ENCODE measurements around the gene POU3F3.

POU3F3 gene

DNA sequence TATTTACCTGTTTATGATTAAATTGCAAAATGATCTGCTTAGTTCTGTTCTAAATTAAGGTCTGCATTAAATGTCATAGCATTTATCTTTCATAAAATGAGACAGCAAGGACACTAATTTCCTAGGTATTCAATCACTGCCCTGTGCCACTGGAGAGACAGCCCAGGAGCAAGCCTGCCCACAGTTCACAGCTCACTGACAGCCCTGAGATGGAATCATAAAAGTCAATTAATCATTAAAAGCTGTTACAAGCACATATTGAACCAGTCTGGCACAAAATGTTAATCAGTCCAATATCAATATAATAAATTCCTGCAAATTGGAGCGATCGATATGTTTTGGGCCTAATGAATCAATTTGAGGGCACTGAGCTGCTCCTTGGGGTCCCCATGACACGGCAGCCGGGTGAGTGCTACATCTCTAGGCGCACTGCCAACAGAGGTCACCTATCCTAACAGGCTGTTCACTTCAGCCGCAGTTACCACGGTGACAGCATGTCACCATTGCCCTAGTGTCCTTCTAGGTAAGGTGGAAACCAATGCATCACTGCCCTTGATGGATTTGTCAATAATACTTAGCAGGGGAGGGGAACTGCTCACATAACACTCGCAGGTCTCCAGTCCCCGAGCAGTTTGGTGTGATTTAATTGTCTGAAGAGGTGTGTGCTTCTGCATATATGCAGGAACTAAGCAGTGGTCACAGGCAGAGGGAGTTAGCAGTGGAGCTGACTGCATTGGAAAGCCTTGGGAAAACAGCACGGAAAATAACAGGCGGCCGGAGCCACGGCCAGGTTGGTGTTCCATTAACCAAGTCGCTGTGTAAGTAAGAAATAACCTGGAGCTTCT is 47.3 kb downstream of the POU3F3 start:
- Histone ChIP-seq H3K4me3 (ENCODE audit: low read depth, low read length) (no peak overlapping the region), H3K36me3 (ENCODE audit: control insufficient read depth, insufficient read depth, low read length) (no peaks in the 10 kb centered on the region), H3K4me1 (ENCODE audit: control insufficient read depth, insufficient read depth, low read length) (no peaks in the 10 kb centered on the region), H3K27ac (ENCODE audit: low read depth, low read length) (no peak overlapping the region), H3K27me3 (ENCODE audit: control insufficient read depth, insufficient read depth, low read length) (no peaks in the 10 kb centered on the region), H3K9ac (ENCODE audit: low read depth, low read length) (no peak overlapping the region), H3K9me3 (ENCODE audit: control insufficient read depth, insufficient read depth, low read length) (no peaks in the 10 kb centered on the region)

- no peak overlapping the region for H3K27ac ChIP-seq (ENCODE audit: low read depth, low read length)
- H3K27me3 ChIP-seq (ENCODE audit: control insufficient read depth, insufficient read depth, low read length): no peaks in the 10 kb centered on the region
- H3K9me3 ChIP-seq (ENCODE audit: control insufficient read depth, insufficient read depth, low read length): no peaks in the 10 kb centered on the region
- no peak overlapping the region for H3K4me3 ChIP-seq (ENCODE audit: low read depth, low read length)
- no peak overlapping the region for H3K9ac ChIP-seq (ENCODE audit: low read depth, low read length)
- no peaks in the 10 kb centered on the region for H3K4me1 ChIP-seq (ENCODE audit: control insufficient read depth, insufficient read depth, low read length)
- H3K36me3 ChIP-seq (ENCODE audit: control insufficient read depth, insufficient read depth, low read length): no peaks in the 10 kb centered on the region
Measured at GRCh38 chr2:104902317-104902716, 48.4 kb downstream of the POU3F3 start.
